Measurements from ENCODE around the gene SEC14L1. TPM values are rescaled to one million over a fixed set of nuclear protein-coding genes. Genes with fewer than 3 reads are reported as not detected.
"Not testable (repeated sequence)": the region's sequence is repeated elsewhere in the genome, so short reads cannot be mapped to it uniquely, and the experiment has no call there.

The SEC14L1 gene
- total RNA-seq, 1 donor from 2014 or later = 44.3 TPM

DNA sequence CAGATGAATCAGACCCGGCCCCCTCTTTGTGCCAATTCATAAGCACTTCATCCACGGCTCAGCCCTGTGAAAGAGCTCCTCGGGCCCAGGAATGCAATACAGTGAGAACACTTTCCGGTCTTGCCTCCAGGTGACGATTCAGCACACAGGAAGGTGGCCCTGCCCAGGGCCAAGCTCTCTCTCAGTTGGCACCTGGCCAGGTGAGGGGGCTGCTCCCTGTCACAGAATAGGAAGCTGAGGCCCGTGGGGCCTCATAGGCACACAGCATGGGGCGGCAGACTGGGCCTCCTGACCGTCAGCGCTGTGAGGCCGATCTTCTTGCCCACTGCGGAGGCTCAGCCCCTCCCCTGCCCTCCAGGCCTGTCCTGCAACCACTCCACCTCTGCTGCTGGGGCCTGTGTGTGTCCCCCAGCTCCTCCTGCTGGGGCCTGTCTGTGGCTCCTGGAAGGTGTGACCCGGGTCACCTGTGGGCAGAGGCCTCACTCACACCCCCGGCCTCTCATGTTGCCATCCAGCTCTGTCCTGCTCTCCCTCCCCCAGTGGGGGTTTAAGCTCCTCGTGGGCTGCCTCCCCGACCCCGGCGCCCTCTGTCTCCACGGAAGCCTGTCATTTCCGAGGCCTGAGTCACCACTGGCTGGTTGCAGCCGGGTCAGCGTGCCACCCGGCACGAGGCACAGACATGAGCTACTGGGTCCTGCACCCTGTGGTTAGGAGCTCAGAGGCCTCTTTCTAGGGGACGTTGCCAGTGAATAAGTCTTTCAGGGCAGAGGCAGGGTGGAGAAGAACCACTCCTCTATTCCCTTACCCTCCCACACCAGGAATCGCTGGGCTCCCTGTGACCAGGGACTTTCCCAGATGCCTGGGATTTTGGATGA lies 114.4 kb downstream of the SEC14L1 start:
- TF ChIP-seq, protein P1, sequence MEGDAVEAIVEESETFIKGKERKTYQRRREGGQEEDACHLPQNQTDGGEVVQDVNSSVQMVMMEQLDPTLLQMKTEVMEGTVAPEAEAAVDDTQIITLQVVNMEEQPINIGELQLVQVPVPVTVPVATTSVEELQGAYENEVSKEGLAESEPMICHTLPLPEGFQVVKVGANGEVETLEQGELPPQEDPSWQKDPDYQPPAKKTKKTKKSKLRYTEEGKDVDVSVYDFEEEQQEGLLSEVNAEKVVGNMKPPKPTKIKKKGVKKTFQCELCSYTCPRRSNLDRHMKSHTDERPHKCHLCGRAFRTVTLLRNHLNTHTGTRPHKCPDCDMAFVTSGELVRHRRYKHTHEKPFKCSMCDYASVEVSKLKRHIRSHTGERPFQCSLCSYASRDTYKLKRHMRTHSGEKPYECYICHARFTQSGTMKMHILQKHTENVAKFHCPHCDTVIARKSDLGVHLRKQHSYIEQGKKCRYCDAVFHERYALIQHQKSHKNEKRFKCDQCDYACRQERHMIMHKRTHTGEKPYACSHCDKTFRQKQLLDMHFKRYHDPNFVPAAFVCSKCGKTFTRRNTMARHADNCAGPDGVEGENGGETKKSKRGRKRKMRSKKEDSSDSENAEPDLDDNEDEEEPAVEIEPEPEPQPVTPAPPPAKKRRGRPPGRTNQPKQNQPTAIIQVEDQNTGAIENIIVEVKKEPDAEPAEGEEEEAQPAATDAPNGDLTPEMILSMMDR (conservative IDR thresholded peaks at IDR 0.05; ENCODE audit: low read depth, low read length) = peak; percentile 12
- H3K4me3 ChIP-seq (ENCODE audit: low read depth, low read length) = no peak overlapping the region

DNA sequence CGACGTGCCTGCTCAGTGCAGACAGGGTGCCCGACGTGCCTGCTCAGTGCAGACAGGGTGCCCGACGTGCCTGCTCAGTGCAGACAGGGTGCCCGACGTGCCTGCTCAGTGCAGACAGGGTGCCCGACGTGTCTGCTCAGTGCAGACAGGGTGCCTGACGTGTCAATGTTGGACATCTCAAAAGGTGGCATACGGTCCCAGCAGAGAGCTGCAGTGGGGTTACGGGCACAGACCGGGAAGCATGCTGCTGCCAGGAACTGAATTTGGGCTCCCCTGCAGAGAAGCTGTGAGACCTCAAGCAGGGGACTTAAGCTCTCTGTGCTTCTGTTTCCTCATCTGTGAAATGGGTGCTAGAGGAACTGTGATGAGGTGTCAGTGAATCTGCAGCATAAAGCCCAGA lies 115.2 kb downstream of the SEC14L1 start:
- not testable (repeated sequence) for DNase-seq (ENCODE audit: low read depth); H3K4me3 ChIP-seq (ENCODE audit: low read depth, low read length)

More for the DNA sequence above, 114.4 kb downstream of the SEC14L1 start:
- DNase-seq (ENCODE audit: low read depth) = peak; percentile 82

DNA sequence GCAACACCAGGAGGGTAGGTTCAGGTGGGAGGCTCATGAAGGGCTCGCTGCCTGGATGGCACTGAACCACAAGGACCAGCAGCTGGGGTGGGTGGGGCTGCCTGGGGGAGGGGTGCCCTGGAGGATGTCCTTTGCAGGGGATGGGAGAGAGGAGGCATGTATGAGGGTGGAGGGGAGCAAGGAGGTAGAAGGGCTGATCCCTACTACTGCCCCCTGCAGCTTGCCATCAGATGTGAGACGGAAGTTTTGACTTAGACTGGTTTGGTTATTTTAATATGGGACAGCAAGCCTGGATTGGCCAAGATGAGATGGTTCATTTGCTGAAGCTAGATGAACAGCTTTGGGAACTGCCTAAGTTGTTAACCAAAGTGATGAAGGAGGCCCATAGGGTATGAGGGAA lies 115.9 kb downstream of the SEC14L1 start:
- no peak for DNase-seq (ENCODE audit: low read depth)
- no peak overlapping the region for H3K4me3 ChIP-seq (ENCODE audit: low read depth, low read length)
- TF ChIP-seq, protein P1 (conservative IDR thresholded peaks at IDR 0.05; ENCODE audit: low read depth, low read length) = no peak

DNA sequence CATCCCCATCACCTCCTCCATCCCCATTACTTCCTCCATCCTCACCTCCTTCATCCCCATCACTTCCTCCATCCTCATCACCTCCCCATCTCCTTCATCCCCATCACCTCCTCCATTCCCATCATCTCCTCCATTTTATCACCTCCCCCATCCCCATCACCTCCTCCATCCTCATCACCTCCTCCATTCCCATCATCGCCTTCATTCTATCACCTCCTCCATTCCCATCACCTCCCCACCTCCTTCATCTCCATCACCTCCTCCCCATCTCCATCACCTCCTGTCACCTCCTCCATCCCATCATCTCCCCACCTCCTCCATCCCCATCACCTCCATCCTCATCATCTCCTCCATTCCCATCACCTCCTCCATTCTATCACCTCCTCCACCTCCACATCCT lies 116.4 kb downstream of the SEC14L1 start:
- no peak for DNase-seq (ENCODE audit: low read depth)
- TF ChIP-seq, protein P1 (conservative IDR thresholded peaks at IDR 0.05; ENCODE audit: low read depth, low read length) = no peak
- H3K4me3 ChIP-seq (ENCODE audit: low read depth, low read length) = no peak overlapping the region

DNA sequence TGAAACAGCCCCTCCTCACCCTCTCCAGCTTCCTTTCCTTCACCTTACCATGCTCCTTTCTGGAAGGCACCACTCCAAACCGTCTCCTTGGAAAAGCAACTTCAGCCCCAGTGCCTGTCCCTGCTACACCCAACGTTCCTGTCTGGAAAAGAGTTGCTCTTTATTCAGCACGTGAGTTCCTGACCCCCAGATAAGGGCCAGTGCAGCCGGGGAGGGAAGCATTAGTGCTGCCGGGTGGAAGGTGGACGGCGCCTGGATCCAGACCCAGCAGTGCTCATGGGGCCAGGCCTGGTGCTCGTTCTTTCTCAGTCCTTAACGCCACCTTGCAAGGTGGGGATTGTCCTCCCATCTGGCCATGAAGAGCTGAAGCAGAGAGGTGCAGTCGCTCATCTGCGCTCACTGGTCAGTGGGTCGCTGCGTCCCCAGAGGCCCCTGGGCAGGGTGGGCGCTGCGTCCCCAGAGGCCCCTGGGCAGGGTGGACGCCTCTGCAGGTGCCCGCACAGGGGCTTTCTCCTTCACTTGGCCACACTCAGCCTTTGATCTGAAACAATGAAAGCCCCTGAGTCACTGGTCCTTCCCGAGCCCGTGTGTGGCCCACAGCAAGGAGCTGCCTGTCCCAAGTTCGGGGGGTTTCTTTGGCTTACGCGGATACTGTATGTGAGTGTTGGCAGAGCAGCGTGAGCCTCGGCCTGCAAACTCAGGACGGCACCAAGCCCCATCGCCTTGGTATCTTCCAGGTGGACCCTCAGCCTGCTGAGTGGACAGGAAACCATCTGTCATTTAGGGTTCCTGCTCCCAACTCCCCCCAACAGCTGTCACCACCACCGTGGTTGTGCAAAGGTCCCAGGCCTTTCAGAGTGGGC lies 117.1 kb downstream of the SEC14L1 start:
- H3K4me3 ChIP-seq (ENCODE audit: low read depth, low read length) = no peak overlapping the region
- no peak for DNase-seq (ENCODE audit: low read depth)
- TF ChIP-seq, protein P1 (conservative IDR thresholded peaks at IDR 0.05; ENCODE audit: low read depth, low read length) = no peak

DNA sequence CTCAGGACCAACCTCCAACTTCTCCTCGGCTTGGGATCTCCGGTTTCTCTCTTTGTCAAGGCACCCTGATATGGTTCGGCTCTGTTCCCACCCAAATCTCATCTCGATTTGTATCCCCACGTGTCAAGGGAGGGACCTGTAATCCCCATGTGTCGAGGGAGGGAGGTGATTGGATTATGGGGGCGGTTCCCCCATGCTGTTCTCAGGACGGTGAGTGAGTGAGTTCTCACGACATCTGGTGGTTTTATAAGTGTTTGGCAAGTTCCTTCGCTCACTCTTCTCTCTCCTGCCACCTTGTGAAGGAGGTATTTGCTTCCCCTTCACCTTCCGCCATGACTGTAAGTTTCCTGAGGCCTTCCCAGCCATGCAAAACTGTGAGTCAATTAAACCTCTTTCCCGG lies 117.9 kb downstream of the SEC14L1 start:
- no peak for DNase-seq (ENCODE audit: low read depth)
- TF ChIP-seq, protein P1 (conservative IDR thresholded peaks at IDR 0.05; ENCODE audit: low read depth, low read length) = no peak

DNA sequence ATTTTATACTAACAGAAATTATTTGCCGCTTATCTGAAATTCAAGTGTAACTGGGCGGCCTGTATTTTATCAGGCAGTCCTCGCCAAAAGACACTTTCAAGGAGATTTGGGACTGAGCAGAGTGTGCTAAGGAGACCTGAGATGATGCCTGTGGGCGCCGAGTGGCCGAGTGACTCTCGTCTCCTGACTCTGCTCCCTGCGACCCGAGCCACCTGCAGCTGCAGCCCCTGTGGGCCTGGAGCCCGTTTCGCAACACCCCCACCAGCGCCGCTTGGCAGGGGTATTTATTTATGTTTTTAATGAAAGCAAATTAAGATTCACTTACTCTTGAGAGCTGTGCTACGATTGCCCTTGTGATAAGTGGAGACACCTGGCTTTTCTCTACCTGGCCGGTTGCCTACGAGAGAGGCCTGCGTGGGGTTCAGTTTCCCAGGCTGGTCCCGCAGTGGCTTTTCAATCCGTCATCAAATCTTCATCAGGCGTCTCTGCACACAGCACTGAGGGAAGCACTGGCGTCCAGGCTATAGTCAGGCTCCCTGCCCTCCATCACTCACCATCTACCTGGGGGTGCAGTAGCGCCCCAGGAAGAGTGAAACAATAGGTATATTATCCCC lies 124.0 kb downstream of the SEC14L1 start:
- no peak overlapping the region for H3K4me3 ChIP-seq (ENCODE audit: low read depth, low read length)
- TF ChIP-seq, protein P1 (conservative IDR thresholded peaks at IDR 0.05; ENCODE audit: low read depth, low read length) = no peak
- DNase-seq (ENCODE audit: low read depth) = no peak

More for the DNA sequence above, 117.9 kb downstream of the SEC14L1 start:
- no peak overlapping the region for H3K4me3 ChIP-seq (ENCODE audit: low read depth, low read length)
